GM19324 (cell line): ENCODE measurements around the gene SLC35D1.

Experiments
- ATAC-seq: cut with Tn5 transposase; IDR thresholded peaks from one replicate; pipeline ENCODE4 v1.9.1; 2021; ENCODE audit warnings: mild to moderate bottlenecking, moderate library complexity; ENCODE audit not compliant: unreplicated experiment, low FRiP score

Gene SLC35D1

DNA sequence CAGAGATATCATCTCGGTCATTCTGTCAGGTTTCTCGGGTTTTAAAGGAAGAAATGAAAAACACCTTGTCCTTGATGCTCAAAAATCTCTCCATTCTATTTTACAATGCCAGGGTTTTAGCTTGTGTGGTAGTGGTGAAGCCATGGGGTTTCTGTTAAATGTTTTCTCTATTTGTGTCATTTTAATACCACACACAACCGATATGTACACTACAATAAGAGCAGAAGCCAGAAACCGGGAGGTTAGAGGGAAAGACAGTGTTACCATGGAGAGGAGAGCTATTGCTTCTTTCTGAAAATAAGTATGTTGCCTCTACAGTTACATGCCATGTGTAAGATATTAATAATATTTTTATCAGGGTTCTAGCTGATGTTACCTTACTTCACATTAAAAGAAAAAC lies 2.8 kb downstream of the SLC35D1 start:
- no peak for ATAC-seq

DNA sequence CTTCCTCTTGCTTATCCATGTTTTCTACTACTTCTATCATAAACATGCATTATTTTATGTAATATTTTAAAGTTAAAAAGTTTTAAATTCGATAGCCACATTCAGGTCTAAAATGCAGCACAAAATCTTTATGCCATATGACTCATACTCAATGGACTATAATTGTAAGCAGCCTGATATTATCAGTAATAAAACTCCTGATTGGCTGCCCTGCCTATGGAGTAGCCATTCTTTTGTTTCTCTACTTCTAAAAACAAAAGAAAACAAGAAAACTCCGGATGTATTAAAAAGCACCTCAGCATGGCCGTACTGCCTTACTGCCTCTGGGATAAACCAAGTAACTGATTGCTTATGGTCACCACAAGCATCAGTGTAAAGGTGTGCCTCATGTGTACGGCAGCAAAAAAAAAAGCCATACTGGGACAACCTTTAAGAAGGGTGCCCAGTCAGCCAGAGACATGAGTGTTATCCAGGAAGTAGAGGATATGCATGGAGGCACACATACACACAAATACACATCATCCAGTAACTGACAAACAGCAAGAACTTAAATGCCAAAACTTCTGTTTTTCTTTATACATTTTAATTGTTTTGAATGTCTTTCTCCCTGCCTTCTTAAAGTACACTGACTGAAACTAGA lies 9.2 kb downstream of the SLC35D1 start:
- no peak for ATAC-seq

DNA sequence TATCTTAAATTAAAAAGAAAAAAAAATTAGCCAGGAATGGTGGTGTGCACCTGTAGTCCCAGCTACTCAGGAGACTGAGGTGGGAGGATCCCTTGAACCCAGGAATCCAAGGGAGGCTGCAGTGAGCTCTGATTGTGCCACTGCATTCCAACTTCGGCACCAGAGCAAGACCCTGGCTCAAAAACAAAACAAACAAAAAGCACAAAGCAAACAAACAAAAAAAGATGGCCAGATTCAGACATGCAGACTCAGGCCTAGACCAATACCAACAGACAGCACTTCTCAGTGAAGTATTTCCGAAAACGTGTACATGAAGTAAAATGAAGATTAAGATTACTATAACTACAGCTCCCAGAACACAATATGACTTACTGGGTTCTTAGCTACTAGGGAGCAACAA lies 10.6 kb downstream of the SLC35D1 start:
- no peak for ATAC-seq

DNA sequence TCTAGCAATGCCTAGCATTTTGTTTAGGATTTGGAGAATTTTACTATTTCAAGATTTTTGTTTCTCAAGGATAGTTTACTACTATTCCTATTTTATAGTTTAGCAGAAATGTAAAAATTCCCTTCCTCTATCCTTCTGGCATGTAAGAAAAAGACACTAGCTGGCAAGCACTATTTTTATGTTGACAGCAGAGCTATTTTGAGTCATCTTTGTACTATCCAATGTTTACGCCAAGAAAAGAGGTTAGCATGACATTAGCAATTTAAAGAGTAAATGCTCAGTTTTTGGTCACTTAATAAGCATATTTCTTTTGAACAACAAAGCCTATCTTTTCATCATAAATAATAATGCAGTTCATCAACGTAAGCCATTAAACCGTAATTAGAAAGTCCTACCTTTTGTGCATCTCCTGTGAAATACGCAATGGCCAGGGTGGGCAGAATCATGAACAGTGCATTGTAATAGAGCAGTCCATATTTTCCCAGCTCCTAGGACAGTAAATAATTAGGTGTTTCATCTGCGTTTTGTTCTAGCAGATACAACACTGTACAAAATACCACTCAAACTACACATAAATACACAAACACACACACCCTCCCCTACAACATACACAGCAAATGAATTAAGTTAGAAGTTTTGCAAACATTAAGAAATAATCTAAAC lies 12.0 kb downstream of the SLC35D1 start:
- no peak for ATAC-seq

- no peak for ATAC-seq
These were observed 13.5 kb downstream of the SLC35D1 start for GRCh38 chr1:67040405-67040804.

GRCh38 chr1:67031859-67032247 lies 22.1 kb downstream of the SLC35D1 start:
- ATAC-seq, result no peak

GRCh38 chr1:67031121-67031858 lies 22.7 kb downstream of the SLC35D1 start:
- ATAC-seq, result no peak

DNA sequence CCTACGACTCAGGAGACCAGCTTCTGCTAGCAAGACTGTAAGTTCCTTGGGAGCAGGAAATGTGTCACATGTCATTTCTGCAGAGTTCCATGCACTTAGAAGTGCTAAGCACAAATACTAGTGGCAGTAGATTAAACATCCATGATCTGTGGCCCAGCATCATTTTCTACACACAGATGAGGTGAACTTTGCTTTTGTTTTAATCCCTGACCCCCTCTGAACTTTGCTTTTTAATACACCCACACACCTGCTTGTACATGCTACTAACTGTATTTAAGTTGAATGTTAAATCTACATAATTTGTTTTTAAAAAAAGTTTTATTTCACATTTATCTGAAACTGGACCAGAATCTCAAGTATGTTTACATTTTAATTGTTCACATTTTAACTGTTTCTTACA lies 24.5 kb downstream of the SLC35D1 start:
- ATAC-seq, result no peak

DNA sequence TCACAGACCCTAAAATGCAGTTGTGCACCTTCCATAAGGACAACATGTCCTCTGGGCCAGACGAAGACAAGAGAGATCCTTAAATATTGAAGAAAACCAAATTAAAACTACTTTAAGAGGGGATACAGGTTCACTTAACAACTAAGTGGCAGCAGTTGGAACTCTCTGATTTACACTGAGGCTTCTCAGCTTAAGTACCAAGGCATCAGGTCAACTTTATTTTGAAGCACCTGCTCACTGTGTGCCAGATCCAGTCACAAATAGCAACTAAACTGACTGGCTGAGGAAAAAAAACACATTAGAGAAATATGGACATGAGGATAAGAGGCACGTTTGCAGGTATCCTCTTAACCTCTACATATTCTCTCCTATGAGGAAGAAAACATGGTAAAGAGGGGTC lies 33.2 kb downstream of the SLC35D1 start:
- ATAC-seq, result no peak

- ATAC-seq, result no peak
These were observed 33.6 kb downstream of the SLC35D1 start for GRCh38 chr1:67020304-67020703.

GRCh38 chr1:67019600-67020136 lies 34.3 kb downstream of the SLC35D1 start:
- ATAC-seq, result no peak

- no peak for ATAC-seq
These were observed 34.8 kb downstream of the SLC35D1 start for GRCh38 chr1:67019121-67019520.

GRCh38 chr1:67018574-67018973 lies 35.4 kb downstream of the SLC35D1 start:
- ATAC-seq, result no peak

DNA sequence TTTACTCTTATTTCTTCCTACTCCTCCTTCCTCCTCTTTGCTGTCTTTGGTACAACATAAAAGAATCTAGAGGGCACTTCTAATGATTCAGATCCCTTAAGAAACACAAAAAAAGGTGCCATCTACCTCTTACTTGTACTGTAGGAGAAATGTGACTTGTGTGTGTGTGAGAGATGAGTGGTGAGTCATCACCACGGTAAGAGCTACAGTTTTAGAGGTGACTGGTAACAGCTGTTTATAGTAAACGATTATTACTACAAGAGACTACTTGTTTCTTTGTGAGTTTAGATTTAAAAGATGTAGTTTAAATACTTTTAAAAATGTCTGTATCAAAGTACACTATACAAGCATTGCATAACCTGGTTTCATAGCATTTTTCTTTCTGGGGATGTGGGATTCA lies 40.4 kb downstream of the SLC35D1 start:
- ATAC-seq, result no peak

DNA sequence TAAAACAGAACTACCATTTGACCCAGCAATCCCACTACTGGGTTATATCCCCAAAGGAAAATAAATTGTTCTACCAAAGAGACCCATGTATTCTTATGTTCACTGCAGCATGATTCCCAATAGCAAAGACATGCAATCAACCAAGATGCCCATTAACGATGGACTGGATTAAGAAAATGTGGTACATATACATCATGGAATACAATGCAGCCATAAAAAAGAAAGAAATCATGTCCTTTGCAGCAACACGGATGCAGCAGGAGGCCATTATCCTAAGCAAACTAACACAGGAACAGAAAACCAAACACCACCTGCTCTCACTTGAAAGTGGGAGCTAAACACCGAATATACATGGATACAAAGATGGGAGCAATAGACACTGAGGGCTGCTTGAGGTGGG lies 44.2 kb downstream of the SLC35D1 start:
- no peak for ATAC-seq

GRCh38 chr1:67005068-67005467 lies 48.9 kb downstream of the SLC35D1 start:
- no peak for ATAC-seq

DNA sequence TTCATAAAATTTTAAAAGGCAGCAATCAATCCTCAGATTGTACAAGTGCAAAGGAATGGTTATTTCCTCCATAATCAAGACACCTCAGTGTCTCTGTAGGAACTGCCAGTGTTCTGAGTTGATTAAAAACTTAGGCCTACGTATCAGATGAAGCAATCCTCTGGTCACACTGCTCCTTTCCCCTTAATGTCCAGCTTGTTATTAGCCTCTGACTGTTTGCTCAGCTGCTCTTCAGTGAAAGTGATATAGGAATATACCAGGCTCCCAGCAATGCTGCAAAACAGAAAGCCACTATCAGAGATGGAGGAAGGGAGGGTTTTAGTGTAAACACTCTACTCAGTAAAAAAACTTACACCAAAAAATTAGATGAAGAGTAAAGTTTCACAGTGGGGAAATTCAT lies 49.8 kb downstream of the SLC35D1 start:
- ATAC-seq, result no peak

- no peak for ATAC-seq
These were observed 52.1 kb downstream of the SLC35D1 start for GRCh38 chr1:67001682-67002425.

GRCh38 chr1:66999640-67000400 lies 54.1 kb downstream of the SLC35D1 start:
- ATAC-seq, result no peak

DNA sequence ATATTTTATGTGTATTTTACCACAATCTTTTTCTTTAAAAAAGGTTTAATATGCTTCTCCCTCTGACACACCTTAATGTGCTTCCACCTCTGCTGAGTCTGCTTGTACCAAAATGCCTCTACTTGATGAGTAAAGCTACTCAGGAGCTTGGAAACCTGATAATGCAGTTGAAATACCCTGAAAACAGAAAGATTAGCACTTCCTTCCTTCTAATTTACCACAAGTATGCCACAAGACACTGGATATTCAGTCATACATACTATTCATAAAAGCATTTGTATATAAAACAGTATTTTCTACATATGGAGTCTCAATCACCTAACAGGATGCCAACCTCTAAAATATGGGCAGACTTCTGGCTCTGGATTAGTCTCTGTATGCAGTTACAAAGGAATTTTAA lies 55.0 kb downstream of the SLC35D1 start:
- ATAC-seq, result no peak
